ENCODE measurements around the gene VAV3.
A peak's percentile ranks its signal among the peaks of the same experiment; 100 is the strongest.

The VAV3 gene

DNA sequence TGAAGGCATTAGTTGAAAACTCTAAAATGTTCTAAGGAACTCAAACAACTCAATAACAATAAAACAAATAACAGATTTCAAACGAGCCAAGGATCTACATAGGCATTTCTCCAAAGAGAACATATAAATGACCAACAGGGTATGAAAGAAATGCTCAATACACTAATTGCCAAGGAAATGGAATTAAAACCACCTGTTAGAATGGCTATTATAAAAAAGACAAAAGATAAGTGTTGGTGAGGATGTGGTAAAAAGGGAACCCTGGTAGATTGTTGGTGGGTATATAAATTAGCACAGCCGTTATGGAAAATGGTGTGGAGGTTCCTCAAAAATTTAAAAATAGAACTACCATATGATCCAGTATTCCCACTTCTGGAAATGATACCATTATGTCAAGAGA, 9.1 kb upstream of the VAV3 start:
- DNase-seq (ENCODE audit: low read depth in 2 of 2): no peak

DNA sequence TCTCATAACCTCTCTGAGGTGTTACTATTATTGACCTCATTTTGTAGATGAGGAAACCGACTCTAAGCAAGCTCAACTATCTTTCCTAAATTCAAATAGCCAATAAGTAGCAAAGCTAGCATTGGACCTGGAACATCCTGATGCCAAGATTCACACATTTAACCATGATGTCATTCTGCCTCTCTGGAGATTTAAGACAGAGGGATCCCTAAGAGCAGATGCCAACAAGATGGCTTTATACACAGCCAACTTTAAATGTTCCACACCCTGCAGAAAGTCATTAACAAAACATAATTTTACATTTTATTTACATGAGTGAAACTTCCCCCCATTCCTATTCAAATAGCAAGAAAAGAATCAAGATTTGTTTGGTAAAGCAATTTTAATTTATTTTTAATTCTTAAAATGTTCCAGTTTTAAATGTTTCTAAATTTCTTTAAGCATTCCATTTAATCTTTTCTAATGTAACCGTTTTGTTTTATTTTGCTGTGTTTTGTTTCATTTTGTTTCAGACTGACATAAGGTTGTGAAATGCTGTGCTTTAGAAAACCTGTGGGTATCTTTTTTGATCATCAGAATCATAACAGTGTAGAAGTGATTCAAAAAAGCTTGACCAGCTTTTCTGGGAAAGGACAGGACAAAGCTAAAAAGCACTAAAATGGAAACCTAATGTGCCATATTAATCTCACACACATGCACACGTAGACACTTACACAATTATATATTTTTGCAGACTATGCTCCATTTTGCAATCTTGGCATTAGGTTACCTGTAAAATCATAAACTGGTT, 7.6 kb upstream of the VAV3 start:
- no peak for DNase-seq (ENCODE audit: low read depth in 2 of 2)

DNA sequence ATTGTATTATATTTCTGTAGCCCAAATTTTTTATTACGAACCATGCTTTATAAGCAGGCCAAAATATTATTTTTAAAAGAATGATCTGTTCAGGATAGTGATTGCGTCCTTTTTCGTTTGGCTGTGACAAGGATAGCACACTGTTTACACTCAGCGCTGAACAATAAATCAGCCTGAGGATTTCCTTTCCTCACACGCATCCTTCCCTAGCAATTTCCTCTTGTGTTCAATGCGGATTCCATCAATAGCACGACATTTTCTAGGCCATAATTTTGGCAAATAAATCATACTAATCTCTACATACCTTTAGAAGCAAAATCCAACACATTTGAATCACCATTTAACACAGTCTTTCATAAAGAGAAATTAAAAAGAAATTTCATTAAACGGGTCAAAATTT, 1.6 kb upstream of the VAV3 start:
- no peak for DNase-seq (ENCODE audit: low read depth in 2 of 2)

DNA sequence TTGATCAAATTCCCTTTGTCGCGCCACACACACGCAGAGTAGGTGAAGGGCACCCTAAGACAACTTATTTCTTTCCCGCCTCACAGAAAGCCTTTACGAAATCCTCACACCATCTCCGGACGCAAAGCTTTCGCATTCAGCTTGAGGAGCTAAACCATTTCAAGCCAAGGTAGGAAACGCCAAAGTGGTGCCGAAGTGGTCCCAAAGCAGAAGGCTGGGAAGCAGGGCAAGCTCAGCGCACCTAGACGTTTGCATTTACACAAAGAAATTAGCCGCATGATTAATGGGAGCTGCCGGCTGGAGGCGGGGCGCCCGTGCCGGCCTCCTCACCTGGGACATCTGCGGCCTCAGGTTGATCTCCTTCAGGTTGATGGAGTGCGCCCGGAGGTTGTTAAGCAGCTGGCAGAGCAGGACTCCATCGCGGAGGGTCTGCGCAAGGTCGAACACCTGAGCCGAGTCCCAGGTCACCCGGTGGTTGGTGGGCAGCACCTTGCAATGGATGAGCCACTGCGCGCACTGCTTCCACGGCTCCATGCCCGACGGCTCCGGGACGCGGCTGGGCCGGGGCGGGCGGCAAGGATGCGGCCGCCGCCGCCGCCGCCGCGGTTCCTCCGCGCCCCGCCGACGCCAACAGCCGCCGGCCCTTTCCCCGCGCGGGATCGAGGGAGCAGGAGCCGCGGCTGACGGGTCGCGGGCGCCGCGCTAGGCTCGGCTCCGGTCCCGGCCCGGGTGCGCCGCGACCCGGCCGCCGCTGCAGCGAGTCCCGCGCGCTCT, 457 bp downstream of the VAV3 start:
- peak in 1 of 2 donors; percentile 10 for DNase-seq (ENCODE audit: low read depth in 2 of 2)

DNA sequence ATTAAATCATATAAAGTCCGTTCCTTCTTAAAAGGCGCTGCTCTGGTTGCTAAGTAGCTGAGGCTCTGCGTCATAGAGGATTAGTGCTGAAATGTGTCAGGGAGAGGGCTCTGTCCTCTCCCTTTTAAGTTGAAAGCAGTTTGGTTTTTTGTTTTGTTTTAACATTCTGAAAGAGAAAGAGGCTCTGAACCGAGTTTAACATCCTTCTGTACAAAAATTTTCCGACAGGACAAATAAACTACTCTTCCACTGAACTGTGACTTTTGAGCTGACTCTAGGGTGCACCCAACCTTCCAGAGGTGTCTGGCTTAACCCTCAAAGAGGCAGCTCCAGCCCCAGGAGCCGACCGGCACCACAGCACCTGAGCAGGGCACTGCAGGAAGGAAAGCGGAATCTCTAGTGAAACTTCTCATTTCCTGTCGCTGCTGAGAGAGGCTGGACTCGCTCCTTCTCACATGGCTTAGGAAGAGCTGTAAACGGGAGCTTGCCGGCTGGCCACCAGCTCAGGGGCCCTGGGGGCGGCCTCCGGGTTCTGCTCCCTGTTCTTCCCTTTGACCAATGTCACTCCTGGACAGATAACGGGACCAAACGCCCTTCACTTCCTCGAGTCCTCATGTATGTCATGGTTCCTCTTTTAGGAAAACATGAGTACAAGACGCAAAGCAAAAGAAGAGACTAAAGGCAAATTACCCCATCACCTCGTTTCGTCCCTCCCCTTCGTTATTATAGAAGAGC, 1.2 kb downstream of the VAV3 start:
- DNase-seq (ENCODE audit: low read depth in 2 of 2): peak in 1 of 2 donors; percentile 16

DNA sequence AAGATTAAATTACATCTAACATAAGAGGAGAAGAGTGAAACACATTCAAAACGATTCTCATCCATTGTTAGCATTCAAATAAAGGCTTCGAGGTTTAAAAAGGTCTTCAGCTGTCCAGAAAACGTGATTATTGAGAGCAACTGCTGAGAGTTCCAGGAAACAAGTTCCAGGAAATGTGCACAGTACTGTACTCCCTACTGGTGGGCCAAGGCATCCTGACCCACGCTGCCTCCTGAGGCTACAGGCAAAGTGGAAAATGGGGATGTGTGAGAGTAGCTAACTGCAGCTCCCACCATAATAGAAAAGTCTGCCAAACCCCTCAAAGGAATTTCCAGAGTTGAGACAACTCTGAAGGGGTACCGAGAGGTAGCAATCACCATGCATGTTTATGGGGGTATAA, 2.0 kb downstream of the VAV3 start:
- DNase-seq (ENCODE audit: low read depth in 2 of 2): no peak

DNA sequence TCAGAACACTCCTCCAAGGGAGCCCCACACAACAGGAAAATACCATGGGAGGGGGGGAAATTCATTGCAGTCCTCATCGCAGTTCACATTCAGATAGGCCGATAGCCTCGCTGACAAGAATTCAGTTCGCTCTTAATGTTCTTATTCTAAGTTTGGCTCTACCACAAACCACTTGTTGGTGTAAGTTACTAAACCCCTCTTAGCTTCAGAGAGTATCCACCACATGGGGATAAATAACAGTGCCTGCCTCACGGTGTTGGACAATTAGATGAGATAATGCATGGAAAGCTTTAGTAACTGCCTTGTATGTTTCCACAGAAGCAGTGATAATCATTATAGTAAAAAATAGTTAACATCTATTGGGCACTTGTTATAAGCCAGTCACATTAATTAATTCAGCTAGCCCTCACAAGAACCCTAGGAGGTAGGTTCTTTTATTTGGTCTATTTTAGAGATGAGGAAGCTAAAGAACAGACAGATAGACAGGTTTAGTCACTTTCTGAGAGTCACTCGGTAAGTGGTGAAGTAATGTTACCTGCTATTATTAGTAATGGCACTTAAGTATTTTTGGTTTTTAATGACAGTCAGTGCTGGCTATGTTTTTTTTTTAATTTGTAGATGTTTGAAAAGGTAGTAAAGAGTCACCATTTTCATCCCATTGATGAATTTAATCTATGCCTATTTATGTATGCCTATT, 10.1 kb downstream of the VAV3 start:
- DNase-seq (ENCODE audit: low read depth in 2 of 2): no peak

DNA sequence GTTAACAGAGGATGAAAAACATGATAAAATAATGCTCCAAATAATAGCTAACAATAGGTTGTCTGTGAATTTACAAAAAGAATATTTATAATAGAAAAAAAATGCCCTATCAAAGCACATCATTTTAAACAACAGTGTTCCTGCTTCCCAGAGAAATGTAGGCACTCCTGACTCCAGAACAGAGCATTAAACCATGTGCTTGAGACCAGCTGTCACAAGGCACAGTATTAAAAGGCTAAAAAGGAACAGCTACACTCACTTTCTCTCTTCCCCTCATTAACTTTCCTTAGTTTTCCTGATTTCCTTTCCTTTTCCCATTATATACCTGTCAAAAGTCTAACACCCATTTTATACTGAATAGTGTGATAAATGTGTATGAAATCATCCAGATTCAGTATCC, 10.9 kb downstream of the VAV3 start:
- no peak for DNase-seq (ENCODE audit: low read depth in 2 of 2)

DNA sequence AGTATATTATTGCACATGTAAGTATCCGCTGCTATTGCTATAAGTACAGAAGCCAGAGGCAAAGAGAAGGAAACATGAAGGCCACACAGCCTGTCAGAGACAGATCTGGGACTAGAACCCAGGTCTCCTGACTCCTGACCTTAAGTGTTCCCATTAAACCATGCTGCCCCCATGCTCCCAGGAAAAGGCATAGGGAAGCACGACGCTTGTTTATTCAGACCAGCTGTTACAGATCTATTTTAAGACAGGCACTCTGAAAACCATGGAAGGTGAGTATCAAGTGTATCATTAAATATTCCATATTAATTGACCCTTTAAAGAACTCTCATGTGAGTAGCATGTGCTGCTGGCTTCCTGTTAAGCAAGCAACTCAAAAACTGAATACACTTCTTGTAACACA, 11.4 kb downstream of the VAV3 start:
- no peak for DNase-seq (ENCODE audit: low read depth in 2 of 2)

DNA sequence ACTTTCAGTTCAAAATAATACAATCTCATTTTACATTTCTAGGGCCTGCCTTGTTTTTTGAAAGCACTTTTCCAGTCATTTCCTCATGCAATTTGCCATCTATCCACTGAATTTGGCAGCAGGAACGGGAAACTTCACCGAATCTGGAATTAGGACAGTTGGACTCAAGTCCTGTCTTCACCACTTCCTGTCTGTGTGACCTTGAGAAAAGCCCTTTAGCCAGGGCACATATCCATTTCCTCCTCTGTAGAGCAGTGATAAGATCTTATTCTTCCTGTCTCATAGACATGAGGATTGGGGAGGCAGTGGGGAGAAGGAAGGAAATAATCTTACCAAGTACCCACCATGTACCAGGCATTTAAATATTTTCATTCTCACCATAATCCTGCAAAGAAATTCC, 12.0 kb downstream of the VAV3 start:
- no peak for DNase-seq (ENCODE audit: low read depth in 2 of 2)

DNA sequence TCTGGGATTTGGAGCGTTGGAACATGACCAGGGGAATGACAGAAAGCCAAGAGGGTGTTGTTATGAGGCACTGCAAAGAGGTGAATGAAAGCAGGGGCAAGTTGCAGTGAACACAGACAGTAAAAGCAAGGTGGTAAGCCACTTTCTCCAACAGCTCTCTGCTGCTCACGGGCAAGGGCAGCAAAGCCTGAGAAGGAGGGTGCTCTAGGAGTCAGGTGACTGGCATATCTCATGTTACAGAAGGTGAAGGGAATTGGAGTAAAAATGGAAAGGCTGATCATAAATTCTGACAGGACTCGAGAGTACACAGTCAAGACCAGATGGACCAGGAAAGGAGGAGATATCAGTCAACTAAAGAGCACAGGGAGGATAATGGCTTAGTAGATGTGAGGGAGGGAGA, 14.5 kb downstream of the VAV3 start:
- DNase-seq (ENCODE audit: low read depth in 2 of 2): no peak

DNA sequence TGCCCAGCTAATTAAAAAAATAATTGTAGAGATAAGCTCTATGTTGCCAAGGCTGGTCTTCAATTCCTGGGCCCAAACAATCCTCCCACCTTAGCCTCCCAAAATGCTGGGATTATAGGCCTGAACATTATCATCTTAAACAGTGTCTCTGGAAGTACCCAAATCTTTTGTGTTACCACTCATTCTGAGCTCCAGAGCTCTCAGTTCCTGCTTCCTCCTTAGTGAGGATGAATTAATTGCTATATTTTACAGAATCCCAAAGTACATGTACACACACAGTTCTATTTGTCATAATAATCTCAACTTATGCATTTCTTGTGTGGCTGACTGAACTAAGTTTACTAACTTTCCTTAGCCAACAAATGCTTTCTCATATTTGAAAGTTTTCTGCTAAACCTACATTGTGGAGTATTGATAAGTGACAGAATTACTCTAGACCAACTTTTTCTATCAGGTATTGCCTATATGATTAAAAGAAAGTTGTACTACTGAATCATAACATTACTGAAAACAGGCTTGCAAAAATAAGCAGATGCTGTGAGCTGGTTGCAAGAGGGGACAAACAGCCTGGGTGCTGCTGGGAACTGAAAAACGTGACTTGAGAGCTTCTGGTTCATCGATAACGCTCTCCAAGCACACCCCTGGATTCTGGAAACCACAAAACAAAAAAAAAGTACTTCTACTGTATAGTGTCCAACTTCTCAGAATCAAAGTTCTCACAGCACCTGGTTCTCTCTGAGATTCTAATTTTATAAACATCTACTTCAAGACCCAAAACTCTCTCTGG, 15.3 kb downstream of the VAV3 start:
- no peak for DNase-seq (ENCODE audit: low read depth in 2 of 2)

DNA sequence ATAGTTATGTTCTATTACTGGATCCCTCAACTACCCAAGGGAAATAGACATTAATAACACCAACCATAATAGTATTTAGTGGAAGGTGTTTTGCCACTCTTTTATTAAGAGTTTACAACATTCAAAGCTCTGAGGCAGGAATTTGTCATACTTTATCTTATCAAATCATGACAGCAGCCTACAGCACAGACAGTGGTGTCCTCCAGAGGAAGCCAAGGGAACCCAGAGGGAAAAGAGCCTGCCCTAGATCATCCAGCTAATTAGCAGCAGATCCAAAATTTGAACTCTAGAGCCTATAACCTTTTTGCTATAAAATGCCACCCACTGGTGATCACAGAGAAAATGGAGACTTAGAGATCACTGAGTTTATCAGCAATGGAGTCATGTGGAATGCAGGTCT, 18.2 kb downstream of the VAV3 start:
- no peak for DNase-seq (ENCODE audit: low read depth in 2 of 2)

DNA sequence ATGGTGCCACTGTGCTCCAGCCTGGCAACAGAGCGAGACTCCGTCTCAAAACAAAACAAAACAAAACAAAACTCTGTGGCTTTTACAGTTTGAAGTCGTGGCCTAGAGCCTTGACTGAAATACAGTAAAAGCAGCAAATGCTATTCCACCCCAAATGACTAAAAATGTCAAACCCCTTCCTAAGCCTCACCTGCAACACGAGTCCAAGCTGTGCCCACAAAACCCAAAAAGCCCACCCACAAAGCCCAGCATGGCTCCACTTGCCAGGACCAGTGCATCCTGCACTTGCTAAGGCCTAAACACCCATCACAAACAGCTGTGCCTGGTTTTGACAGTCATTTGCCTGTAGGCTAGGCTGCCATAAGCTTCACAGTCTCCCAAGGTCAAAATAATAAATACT, 21.3 kb downstream of the VAV3 start:
- no peak for DNase-seq (ENCODE audit: low read depth in 2 of 2)

DNA sequence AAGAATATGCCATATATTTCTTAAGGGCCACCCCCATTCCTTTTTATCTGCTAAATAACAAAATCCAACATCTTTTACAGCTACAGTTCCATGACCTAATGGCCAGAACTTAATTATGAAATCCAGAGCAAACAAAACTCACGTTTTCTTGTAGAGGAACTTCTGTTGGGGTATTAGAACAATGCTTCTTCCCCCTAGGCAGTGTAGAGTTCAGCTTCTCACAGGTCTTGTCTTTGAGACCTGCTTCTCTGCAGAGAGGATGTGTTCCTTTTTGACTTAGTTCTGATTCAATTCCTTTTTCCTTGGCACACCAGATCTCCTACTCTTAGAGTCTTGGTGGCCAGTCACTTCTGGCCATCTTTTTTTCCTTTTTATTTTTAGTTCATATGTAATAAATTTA, 22.2 kb downstream of the VAV3 start:
- DNase-seq (ENCODE audit: low read depth in 2 of 2): no peak

DNA sequence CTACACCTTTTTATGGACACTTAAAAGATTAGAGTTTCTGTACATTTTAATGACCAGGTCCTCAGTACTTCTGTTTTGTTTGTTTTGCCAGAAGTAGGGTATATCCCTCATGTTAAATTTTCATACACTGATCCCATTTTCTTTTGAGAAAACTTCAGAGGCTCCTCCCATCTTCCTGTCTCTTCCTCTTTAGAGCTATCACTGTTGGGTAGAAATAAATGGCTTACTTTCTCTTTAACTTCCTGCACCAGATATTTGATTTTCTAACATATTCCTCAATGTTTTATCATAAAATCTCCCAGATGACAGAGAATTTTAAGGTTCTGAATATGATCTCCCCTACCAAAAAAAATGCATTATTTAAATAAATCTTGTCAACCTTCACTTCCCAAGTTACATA, 23.4 kb downstream of the VAV3 start:
- DNase-seq (ENCODE audit: low read depth in 2 of 2): no peak

DNA sequence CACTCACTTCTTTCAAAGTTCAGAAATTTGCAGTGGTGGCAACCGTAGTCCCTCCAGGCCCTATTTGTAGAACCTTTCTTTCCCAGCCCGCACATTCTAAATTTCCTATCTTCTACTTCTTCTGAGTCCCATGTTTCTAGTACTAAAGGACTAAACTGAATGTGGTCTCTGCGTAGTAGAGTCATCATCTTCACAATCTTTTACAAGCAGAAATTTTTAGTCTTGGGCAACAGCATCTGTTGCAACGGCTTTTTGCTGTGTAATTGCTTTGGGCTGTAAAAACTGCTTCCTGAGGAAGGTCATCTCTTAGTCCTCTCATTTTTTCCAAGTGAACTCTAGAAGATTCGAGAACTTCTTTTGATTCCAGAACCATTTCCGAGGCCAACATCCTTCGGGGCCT, 23.9 kb downstream of the VAV3 start:
- DNase-seq (ENCODE audit: low read depth in 2 of 2): no peak

DNA sequence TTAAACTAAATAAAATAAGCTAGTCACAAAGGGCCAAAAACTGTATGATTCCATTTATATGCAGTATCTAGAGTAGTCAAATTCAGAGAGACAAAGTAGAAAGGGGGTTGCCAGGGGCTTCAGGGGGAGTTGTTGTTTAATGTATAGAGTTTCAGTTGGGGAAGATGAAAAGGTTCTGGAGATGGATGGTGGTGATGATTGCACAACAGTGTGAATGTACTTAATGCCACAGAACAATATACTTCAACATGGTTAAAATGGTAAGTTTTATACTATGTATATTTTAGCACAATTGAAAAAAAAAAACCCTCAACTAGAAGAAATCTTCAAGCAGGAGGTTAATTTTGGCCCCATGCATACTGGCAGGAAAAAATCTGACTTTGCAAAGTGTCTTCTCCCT, 24.3 kb downstream of the VAV3 start:
- no peak for DNase-seq (ENCODE audit: low read depth in 2 of 2)

DNA sequence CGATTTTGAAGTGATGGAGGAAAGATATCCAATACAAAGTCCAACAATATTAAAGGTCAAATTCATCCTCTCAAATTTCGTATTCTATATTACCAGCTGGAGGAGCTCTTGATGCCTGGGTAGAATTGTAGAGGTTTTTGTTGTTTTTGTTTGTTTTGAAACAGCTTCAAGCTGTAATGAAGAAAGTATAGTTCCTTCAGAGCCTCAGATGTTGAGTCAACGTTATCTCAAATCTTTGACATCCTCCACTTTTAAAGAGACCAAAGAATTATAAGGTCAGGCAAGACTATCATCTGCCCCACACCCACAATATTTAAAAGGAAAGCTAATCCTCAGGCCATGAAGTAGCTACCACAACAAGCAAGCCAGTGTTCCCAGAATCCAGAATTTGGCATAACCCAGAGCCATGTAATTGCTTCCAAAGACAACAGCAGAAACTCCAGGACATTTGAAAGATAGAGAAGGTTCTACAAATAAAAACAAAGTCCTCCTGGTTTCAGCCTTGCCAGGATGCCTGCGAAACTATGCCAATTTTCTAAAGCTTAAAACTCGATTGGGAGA, 24.9 kb downstream of the VAV3 start:
- DNase-seq (ENCODE audit: low read depth in 2 of 2): no peak

DNA sequence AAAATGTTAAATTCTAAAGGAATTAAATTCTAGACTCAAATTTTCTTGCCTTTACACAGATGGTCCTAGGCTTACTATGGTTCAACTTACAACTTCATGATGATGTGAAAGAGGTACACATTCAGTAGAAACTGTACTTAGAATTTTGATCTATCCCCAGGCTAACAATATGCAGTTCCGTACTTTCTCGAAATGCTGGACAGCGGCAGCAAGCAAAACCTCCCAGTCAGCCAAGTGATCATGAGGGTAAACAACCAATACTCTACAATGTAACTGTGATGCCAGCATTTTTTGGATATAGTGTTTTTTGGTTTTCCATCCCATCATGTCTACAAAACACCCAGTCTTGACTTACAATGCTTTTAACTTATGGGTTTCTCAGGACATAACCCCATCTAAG, 25.7 kb downstream of the VAV3 start:
- DNase-seq (ENCODE audit: low read depth in 2 of 2): no peak
